Frontal cortex (tissue), 4 donors: ENCODE measurements around the gene CSNK1A1L. TPM values are rescaled to one million over a fixed set of nuclear protein-coding genes. Genes with fewer than 3 reads are reported as not detected.

Experiments
- DNase-seq, 2 donors: peaks; one replicate each; pipeline ENCODE4 v3.0.0; 2012; ENCODE audit warnings: low spot score in 2 of 2
- FAIRE-seq: peaks from 2 replicates; lab custom pipeline; 2012; peaks lifted over from hg19 to GRCh38; lab: Jason Lieb, UNC
- total RNA-seq: library from RNA; depleted of rRNA; stranded (reverse); fragments of >200 nt; gene quantifications from one replicate; pipeline ENCODE4 v1.2.3, GENCODE V29; 2014
- donor health status: control.
- donor health status: control.
- donor health status: control.

CSNK1A1L gene
- total RNA-seq, 1 donor from 2014 or later: not detected

DNA sequence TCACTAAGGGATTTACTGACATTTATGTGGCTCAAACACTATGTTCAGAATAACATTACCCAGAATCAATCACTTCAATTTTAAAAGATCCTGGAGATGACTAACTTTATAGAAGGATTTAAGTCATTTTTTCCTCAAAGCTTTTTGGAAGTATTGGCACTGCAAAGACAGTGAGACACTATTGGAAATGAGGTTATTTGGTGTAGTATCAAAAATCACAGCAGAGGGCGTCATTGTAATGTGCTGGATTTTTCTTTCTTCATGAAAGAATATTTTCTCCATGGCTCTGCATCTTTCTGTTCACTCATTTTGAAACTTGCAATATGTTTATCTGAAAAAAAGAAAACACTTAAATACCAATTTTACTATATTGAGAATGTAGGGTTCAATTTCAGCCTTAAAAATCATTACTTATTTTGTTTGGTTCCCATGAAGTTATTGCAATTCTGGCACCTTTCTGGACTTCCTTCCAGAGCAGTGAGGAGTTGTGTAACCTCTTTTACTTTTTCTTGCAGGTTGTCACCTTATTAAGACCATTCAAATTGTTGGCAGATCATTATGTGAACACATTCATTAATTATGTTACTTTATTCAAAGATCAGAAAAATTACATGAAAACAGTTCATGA lies 3.7 kb upstream of the CSNK1A1L start:
- FAIRE-seq: peak; percentile 93

DNA sequence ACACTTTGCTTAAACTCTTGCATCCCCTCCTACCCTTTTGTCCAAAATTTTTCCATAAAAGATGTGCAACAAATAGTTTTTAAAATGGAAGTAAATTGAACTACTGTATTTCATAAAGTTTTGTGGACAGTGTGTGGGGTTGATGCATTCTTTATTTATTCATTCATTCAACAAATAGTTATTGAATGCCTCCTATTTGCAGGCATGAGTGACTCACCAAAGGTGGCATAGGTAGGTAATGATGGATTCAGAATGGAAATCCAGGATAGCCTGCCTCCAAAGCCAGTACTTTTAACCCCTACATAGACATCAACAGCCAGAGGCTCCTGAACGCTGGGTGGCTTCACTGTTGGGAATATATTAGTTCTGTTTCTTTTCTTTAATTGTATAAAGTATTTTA lies 2.4 kb upstream of the CSNK1A1L start:
- FAIRE-seq: no peak
- no peak for DNase-seq

More for the DNA sequence above, 3.7 kb upstream of the CSNK1A1L start:
- DNase-seq: peak; percentile 17 to 33

DNA sequence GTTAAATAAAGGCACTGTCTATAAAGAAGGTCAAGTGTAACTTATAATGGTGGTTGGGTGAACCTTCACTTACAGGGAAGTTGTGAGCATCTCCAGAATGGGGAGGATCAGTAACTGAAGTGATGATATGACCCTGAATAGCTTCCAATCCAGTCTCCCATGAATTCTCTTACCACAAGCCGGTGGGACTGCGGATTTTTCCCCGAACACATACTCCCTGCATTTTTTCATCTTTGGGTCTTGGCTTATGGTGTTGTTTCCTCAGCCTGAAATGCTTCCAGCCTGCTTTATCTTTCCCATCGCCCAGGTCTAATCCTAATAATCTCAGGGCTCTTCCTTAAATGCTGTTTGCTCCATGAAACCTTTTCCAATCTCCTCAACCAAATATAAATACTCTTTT lies 2.0 kb upstream of the CSNK1A1L start:
- FAIRE-seq (no peak), DNase-seq (no peak)

DNA sequence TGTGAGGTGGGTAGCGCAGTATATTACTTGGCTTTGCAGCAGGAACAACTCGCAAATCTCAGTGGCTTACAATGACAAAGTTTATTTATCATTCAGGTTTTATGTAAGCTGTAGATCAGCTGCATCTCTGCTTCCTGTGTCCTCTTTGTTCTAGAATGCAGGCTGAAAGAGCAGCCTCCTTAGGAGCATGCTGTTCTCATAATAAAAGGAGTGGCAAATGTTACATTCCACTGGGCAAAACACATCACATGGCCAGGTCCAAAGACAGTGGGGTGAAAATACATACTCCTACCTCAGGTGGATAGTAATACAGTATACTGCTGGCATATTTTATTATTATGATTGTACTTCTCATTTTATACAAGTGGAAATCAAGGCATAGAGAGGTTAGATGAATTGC lies 1.2 kb upstream of the CSNK1A1L start:
- FAIRE-seq (no peak), DNase-seq (no peak)

DNA sequence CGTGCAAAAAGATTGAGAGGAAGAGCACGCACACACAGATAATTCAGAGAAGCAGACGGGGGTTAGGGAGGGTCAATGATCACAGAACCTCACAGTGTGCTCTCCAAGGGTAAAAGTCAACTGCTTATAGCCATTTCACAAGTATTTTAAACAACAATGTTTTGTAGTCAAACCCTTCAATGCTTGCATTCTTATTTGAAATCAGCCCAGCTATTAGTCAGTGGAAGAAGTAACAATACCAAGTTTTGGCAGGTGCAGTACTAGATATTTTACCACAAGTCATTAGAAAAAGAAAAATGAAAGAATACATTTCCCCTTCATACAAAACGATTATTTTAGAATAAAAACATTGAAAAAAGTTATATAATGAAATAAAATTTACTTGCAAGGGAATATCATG lies 2.6 kb downstream of the CSNK1A1L start:
- FAIRE-seq (no peak), DNase-seq (no peak)

DNA sequence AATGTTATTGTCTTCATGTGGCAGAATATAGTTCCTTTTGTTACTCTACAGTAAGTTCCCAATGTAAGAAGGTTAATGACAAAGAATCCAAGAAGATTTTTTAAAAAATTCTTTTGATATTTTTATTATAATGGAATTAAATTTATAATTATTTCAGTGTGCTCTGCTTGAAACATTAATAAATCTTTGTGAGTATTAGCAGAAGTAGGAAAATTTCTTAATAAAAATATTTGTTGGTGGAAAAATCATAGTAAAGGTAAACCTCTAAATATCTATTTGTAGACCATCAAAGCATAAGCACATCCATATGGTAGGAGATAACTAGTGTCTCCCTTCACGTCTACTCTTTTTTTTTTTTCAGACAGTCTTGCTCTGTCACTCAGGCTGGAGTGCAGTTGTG lies 4.3 kb downstream of the CSNK1A1L start:
- DNase-seq: no peak
- FAIRE-seq: peak; percentile 13

DNA sequence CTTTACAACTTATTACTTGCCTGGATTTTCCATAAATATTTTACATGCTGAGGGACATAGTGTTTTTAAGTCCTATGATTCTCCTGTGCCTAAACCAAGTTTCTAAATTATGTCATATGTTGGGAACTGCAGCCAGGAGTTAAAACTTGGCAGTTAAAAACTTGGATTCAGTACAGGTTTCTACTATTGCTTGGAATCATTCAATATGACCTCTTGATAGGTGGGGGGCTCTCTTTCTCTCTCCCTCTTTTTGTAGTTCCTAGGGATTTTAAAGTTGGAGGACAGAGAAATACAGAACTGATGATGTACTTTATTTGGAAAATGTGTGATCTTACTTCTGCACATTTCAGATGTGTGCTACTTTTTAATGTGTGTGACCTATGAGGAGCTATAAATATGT lies 4.7 kb downstream of the CSNK1A1L start:
- no peak for DNase-seq
- no peak for FAIRE-seq

DNA sequence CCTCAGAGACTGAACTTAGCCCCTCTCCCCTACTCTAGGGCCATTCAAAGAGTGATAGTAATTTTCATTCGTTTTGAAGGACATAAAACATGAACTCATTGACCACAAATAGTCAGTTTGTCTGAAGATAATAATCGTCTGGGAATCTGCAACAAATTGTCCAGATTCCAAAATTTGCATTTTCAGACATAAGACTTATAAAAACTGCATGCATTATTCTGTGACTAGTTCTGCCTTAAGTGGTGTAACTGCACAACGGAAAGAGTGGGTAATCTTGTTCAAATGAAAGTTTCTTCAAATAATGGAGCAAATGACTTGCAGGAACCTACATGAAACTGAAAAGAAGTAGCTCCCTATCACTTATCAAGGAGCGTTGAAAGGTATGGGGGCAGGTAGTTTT lies 8.4 kb downstream of the CSNK1A1L start:
- FAIRE-seq (no peak), DNase-seq (no peak)

DNA sequence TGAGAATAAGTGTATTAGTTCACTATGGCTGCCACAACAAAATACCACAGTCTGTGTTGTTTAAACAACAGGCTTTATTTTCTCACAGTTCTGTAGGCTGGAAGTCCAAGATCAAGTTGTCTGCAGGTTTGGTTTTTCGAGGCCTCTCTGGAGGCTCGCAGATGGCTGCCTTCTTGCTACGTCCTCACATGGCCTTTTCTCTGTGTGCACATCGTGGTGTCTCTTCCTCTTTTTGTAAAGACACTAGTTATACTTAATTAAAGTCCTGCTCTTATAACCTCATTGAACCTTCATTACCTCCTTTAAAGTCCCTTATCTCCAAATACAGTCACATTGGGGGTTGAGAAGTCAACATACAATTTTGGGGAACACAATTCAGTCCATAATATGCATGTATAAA lies 10.6 kb downstream of the CSNK1A1L start:
- FAIRE-seq (no peak), DNase-seq (no peak)

DNA sequence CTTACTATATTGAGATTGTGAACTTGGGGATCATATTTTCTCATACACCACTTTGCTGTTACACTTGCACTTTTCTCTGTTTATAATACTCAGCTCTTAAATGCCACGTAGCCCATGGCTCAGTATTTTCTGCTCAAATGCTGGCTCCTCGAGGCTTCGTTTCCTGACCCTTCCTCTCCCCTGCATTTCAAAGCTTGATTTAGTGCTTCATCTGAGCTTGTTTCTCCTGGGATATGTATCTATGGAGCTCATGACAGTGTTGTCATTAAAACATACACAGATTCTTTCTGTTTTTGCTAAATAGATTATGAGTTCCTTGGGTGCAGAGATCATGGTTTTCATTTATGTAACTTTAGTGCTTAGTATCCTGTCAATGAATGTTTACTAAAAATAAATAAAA lies 11.4 kb downstream of the CSNK1A1L start:
- FAIRE-seq (no peak), DNase-seq (no peak)

DNA sequence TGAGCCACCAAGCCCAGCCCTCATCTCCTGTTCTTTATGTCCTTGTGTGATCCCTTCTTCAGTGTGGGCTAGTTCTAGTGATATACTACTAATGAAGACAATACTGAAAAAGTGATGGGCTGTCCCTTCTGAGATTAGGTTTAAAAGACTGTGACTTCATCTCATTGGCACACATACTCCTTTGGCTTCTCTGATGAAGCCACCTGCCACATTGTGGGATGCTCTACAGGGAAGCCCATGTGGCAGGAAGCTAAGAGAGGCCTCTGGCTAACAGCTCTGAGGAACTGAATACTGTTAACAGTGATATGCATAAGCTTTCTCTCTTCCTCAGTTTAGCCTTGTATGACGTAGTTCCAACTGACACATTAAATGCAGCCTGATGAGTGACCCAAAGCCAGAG lies 13.6 kb downstream of the CSNK1A1L start:
- DNase-seq (no peak), FAIRE-seq (no peak)

DNA sequence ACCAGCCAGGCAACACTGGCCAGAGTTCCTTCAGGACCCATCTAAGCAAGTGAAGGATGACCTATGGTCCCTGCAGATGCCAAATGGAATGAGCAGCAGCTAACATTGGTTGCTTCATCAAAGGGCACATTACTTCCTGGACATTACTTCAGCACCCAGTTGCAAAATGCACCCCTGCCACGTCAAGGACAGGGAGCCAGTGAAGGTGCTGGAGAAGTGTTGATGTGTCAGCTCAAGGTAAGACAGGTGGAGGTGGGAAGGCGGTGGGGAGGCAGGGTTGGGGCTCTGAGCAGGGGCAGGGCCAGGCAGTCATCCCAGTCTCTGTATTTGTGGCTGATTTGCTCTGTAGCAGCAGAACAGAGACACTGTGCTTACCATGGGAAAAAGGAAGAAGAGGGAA lies 14.6 kb downstream of the CSNK1A1L start:
- DNase-seq: no peak
- FAIRE-seq: no peak

DNA sequence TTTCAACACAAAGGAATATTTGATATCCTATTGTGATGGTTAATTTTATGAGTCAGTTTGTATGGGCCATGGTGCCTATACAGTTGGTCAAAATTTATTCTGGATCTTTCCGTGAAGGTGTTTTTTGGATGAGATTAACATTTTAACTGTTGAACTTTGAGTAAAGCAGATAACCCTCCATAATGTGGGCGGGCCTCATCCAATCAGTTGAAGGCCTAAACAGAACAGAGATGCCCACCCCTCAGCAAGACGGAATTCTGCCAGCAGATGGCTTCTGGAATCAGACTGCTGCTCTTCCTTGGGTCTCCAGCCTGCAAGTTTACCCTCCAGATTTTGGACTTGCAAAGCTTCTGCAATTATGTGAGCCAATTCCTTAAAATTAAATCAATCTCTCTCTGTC lies 16.0 kb downstream of the CSNK1A1L start:
- no peak for FAIRE-seq
- no peak for DNase-seq

DNA sequence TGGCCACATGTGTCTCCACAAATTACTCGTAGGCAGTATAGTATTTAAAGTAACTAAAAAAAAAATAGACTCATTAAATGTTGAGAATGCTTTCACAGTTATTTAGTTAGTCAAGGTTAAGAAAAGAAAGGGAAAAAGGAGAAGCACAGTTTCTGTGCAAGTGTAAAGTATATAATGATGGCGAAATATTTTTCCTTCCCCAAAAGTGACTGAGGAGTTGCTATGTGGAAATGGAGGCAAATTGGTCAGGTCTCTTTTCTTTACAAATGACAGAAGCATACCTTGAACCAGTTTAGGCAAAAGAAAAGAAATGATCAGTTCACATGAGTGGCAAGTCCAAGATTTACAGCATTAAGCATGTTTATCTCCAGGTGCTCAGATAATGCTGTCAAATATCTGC lies 18.0 kb downstream of the CSNK1A1L start:
- FAIRE-seq: no peak
- no peak for DNase-seq

DNA sequence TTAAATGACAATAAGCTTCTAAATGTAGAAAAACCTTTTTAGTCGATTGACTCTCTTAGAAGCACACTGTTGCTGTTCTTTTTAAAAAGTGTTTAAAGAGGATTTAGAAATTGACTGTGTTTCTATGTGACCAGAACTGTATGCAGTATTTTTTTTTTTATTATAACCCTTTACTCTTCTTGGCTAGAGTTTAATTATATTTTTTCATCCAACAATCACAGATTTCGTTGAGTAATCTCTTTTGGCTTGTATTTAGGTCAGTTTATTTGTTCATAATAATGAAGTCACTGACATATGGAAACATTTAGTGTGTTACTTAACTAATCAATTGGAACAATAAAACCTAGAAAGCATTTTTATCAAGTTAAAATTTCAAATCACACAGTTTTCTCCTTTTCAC lies 19.9 kb downstream of the CSNK1A1L start:
- DNase-seq (no peak), FAIRE-seq (no peak)

DNA sequence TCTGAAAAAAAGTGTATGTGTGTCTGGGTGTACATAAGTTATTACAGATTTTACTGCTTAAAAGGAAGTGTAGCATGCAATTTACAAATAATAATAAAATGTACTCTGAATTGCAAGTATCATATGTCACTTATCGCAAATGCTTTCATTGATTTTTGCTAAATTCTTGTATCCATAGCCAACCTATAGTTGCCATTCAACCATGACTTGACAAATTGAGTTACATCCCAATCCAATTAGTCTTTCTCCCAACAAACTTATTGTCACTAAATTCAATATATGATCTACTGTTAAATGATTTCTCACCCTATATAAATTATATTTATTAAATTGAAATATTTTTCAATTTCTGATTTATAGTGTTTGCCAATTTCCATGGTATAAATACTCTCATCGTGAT lies 28.6 kb downstream of the CSNK1A1L start:
- no peak for DNase-seq
- FAIRE-seq: no peak

DNA sequence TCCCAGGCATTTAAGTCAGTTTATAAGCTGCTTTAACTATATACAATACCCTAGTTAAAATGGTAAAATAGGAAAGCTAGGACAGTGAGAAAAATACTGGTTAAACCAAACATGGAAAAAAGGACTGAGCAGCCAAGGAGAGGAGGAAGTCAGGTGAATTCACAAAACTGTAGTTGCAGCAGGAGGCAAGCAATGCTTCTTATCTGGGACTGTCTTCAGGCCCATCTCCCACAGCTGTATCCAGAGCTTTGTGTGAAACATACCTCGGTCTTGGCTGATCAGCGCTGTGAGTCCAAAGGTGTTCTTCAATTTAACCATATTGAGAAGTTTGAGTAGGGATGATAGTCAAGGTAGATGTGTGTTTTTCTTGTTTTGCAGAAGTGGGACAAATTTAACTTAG lies 30.3 kb downstream of the CSNK1A1L start:
- no peak for FAIRE-seq
- no peak for DNase-seq

DNA sequence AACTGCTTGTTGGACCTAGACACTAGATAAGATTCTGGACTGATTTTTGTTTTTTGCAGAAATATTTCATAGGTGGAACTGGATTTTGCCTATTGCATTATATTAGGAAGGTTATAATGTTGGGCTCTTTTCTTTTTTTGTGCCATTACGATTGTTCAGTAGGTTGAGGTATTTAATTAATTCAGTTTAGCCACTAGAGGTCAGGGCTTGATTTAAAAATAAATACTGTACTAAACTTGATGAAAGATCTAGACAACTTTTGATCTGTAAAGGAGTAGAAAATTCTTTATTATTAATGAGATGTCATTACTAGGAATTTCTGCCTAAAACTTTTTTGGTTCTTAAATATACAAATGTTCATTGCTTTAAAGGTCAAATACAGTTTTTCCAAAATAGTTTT lies 30.8 kb downstream of the CSNK1A1L start:
- FAIRE-seq (peak; percentile 80), DNase-seq (no peak)

DNA sequence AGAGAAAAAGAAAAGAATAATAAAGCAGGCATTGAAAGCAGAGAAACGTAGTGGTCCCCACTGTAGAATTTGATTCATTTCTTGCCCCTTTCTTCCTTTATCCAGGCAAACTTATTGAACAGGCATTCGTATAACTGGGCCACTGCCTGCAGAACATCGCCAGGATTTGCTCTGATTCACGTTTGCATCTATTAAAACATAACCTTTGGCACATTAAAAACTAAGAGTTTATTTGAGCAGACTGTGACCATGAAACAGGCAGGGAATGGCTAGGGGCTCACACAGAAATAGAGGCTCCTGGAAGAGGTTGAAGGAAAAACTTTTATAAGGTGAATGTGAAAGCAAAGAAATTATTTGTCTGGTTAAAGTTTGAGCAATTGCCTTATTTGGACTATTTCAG lies 33.4 kb downstream of the CSNK1A1L start:
- no peak for FAIRE-seq
- DNase-seq: no peak

DNA sequence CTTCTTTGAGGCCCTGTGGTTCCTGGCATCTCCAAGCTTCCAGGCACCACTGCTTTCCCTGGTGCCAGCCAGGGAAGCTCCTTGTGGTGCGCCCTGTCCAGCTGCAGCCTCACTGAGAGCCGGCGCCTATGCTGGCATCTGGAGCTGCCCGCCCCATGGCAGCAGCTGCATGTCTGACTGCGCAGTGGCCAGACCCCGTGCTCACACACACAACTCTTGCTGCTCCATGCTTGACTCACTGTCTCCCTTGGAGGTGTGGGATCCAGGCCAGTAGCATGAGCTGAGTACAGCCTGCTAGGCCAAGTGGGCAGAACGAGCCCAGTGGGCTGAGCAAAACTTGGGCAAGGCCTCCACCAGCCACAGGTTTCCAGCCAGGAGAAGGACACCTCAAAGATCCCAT lies 34.5 kb downstream of the CSNK1A1L start:
- no peak for DNase-seq

DNA sequence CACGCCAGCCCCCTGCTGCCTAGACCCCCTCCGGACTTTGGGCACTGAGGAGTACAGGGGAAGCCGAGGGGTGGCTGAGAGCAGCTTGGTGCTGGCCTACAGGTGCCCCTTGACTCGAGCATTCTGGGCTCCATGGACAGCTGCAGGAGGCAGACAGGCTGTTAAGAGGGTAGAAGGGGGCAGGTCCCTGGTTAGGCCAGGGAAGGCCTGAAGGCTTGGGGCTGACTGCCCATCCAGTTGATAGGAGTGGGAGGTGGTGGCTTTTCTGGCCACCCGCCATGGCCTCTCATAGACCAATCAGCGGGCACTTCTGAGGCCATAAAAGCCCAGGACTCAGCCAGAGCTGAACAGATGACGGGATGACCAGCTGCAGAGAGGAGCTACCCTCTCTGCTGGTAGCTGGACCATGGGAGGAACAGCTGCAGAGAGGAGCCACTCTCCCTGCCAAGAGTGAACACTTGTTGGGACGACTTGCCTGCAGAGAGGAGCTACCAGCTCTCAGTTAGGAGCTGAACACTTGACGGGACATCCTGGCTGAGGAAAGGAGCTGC lies 35.2 kb downstream of the CSNK1A1L start:
- DNase-seq (no peak), FAIRE-seq (no peak)

More for the DNA sequence above, 34.5 kb downstream of the CSNK1A1L start:
- no peak for FAIRE-seq

DNA sequence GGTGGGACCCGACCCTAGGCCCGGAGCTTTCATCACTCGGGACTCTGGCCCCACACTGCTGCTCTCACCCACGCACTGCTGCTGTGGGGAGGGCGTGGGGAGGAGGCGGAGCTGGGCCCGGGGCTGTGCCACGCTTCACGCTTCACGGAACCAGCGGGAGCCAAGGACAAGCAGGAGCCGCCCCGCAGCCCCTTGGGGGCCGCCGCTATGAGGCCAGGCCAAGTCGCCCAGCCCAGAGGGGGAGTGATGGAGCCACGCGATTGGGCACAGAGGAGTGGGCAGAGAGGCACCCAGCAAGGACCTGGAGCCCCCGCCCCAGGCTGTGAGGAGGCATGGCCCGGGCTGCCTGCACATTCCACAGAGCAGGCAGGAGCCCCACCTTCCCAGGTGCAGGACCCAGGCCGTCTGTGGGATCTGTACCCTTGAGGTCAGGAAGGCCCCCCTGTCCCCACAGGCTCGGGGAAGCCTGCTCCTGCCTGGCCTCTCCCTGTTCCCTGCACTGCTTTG lies 35.8 kb downstream of the CSNK1A1L start:
- DNase-seq: no peak
- FAIRE-seq: no peak
